Measurements from ENCODE around the gene TRIM45.

Gene TRIM45

DNA sequence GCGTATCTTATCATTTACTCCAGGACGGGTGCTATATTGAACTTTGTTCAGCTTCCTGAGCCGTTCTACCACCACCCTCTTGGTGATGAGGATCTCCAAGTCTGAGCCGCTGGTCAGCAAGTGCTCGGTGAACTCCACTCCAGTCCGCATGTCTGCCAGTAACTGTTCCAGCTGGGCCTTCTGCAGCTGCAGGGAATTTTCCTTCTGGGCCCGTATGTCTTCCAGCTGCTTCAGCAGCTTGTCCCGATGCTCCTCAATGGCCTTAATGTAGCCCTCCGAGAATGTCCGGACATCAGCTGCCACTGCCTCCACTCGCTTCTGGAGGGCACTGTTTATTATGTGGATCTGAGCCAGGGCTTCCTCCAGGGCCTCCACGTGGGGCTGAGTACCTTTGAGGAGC, 3.4 kb downstream of the TRIM45 start:
- no peak for TF ChIP-seq GATA2 (IDR thresholded peaks at IDR 0.05; ENCODE audit: low read depth, low read length)
- TF ChIP-seq GATA3 (IDR thresholded peaks at IDR 0.05; ENCODE audit: low read depth, low read length) = no peak

DNA sequence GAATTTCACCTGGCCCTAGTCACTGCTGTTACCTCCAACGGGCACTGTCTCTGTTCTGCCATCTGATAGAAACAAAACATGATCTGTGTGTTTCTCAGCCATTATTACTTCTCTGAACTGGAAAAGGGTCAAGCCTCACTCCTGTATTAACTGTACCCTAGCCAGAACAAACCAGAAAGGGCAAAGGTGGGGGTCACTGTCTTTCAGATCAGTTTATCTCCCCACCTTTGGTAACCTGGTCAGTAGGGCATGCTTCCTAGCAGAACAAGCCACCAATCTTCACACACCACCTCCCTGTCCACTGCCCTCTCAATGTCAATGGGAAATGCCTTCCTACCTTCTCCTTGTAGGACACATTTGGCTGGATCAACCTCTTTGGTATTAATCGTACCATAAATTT, 3.9 kb downstream of the TRIM45 start:
- TF ChIP-seq GATA3 (IDR thresholded peaks at IDR 0.05; ENCODE audit: low read depth, low read length) = no peak
- TF ChIP-seq GATA2 (IDR thresholded peaks at IDR 0.05; ENCODE audit: low read depth, low read length) = no peak

DNA sequence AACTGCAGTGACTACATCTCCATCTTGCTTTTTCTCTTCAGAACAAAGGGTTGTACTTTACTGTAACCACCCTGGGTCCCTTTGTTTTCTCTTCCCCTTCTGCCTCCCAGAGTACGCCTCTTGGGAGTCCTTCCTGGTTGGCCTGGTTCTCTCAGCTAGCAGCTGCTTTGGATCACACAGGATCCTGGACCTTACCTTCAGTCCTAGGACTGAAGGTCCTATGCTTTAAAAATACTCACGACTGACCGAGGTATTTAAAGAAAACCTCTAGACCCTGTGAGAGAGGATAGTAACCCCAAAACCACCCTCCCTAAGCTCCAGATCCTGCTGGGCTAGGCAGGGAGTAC, 4.8 kb downstream of the TRIM45 start:
- no peak for TF ChIP-seq GATA3 (IDR thresholded peaks at IDR 0.05; ENCODE audit: low read depth, low read length)

DNA sequence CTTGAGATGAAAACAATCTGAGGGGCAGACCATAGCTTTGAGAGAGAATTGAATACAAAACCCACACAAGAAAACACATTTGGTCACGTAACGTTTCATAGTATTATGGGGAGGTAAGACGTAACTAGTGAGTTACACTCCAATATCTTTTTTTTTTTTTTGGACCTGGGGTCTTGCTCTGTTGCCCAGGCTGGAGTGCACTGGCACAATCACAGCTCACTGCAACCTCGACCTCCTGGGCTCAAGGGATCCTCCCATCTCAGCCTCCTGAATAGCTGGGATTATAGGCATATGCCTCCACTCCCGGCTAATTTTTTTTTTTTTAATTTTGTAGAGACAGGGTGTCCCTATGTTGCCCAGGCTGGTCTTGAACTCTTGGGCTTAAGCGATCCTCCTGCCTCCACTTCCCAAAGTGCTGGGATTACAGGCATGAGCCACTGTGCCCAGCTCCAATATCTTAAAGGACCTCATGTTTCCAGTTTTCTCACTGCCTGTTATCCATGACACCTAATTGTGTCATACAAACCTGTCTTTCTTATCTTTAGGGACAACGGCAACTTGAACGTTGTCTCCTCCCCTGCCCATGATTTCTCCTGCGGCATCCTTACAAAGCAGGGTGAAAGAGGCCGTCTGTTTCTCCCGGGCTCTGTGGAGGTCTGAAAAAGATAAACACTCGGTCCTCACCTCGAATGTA, 5.3 kb downstream of the TRIM45 start:
- TF ChIP-seq GATA3 (IDR thresholded peaks at IDR 0.05; ENCODE audit: low read depth, low read length) (no peak), GATA2 (IDR thresholded peaks at IDR 0.05; ENCODE audit: low read depth, low read length) (no peak)

DNA sequence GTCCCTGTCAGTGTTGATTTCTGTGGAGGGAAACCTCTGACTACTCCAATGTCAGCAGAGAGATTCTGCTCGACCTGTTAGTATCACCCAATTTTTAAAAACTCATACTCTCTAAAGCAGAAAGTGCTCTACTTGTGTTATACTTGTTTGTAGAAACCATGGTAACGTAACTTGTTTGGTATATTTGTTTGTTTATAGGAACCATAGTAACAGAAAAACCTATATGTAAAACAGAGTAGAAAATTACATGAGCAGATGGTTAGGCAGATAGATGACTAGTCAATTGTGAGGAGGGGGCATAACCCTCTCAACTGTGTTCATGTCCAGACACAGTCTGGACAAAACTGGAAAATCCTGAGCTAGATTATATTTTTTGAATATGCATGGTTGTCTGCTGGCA, 6.7 kb downstream of the TRIM45 start:
- TF ChIP-seq GATA3 (IDR thresholded peaks at IDR 0.05; ENCODE audit: low read depth, low read length) = no peak
- no peak for TF ChIP-seq GATA2 (IDR thresholded peaks at IDR 0.05; ENCODE audit: low read depth, low read length)

DNA sequence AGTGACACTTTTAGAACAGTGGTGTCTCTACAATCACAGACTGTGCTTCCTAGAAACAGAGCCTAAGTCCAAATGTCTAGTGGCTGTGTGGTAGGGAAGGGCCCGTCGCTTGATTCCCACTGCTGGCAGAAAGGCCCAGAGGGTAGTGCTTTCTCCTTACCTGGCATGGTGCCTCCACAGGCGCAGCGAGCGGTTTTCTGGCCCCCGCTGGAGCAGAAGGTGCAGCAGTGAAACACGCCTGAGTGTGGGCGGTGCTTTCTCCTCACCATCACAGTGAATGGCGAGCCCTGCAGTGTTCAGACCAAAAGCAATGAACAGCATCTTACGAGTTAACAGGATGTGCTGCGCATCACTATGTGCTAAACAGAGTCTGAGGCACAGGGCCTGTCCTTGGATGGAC, 8.3 kb downstream of the TRIM45 start:
- TF ChIP-seq GATA2 (IDR thresholded peaks at IDR 0.05; ENCODE audit: low read depth, low read length) (no peak), GATA3 (IDR thresholded peaks at IDR 0.05; ENCODE audit: low read depth, low read length) (no peak)

DNA sequence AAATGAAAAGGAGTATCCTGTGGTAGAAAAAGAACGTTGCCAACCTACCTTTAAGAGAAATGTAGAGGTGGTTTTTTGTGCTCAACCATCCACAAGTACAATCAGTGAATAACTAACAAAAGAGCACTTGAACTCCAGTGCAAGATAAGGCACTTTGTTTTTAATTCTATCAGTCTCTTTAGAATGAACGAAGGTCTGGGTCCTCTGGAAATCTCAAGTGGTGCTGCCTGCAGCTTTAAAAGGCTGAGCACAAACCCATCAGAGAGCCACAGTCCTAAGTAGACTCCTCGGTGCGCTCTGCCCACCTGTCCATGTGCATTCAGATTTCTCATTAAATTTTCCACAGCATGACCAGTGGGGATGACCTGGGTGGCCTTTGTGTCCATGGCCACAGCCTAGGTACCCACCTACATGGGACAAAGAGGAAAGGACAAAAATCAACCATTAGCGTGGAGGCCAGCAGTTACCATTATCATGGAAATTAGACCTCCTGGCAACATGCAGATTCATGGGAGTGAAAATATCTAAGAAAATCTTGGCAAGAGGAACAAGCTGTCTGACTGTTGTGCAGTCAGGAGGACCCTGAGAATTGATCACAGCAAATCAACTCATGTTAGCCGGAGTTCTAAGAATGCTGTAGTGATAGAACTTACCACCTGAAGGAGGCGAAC, 9.4 kb downstream of the TRIM45 start:
- TF ChIP-seq GATA3 (IDR thresholded peaks at IDR 0.05; ENCODE audit: low read depth, low read length) (no peak), GATA2 (IDR thresholded peaks at IDR 0.05; ENCODE audit: low read depth, low read length) (no peak)

DNA sequence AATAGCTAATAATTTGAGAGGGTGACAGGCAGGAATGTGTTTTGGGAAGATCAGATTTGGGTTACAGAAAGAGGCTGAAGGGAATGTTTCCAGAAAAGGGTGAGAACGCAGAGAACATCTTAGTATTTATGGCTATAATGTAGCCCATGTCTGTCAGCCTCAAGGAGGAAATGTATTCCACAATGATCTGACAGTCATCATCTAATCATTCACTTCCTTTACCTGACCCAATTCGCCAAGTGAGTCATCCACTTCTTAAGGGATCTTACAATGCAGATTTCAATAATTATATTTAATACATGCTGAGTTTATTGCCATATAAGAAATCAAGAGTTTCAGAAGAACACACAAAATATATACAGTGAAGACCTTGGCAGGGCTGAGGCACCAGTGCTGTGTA, 10.8 kb downstream of the TRIM45 start:
- no peak for TF ChIP-seq GATA3 (IDR thresholded peaks at IDR 0.05; ENCODE audit: low read depth, low read length)
- TF ChIP-seq GATA2 (IDR thresholded peaks at IDR 0.05; ENCODE audit: low read depth, low read length) = no peak

DNA sequence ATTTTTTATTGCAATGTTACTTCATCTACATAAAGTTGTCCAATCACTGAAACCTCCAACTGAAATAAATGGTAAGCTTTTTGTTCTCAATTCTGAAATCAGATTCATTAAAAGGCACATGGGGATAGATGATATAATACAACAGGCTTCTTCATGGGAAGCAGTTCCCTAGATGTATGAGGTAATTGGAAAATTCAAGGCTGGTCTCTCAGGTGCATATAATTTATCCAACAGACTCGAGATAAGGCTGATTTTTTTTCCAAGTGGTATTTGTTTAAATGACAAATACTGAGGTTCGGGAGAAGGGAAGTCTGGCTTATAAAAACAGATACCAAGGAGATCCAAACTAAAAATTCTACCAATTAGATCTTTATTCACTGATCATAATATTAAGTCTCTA, 14.2 kb downstream of the TRIM45 start:
- TF ChIP-seq GATA2 (IDR thresholded peaks at IDR 0.05; ENCODE audit: low read depth, low read length) = no peak
- TF ChIP-seq GATA3 (IDR thresholded peaks at IDR 0.05; ENCODE audit: low read depth, low read length) = no peak

DNA sequence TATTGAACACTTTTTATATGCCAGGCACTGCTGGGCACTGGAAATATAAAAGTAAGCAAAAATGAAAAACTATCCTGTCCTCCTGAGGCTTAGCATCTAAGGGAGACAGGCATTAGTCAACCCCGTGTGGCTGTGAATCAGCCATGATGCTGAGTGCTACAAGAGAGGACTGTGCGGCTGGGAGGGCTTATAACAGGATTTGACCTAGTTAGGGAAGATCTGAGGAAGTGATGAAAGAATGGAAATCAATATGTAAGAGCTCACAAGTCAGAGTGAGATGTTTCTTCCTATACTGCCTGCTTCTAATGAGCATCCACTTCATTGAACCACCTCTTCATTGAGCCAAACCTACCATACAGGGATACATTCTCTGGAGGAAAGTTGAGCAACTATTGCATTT, 15.1 kb downstream of the TRIM45 start:
- TF ChIP-seq GATA2 (IDR thresholded peaks at IDR 0.05; ENCODE audit: low read depth, low read length) (no peak), GATA3 (IDR thresholded peaks at IDR 0.05; ENCODE audit: low read depth, low read length) (no peak)

DNA sequence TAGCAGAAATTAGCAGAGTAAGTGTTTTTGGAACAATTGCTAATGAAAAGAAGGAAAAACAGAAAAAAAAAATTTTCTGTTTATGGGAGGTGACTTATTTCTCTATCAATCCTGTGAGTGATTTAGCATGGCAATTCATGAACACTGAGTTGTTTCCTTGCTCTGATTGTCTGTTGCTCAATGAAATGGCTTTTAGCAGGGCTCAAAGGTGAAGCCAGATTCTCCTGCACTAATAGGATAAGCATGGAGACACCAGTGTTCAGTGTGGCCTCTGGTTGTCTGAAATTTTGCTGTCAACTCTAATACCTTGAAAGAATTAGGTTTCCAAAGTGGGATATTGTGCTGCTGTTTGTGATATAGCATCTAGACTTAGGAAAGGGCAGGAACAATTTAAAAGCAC, 15.8 kb downstream of the TRIM45 start:
- TF ChIP-seq GATA2 (IDR thresholded peaks at IDR 0.05; ENCODE audit: low read depth, low read length) (no peak), GATA3 (IDR thresholded peaks at IDR 0.05; ENCODE audit: low read depth, low read length) (no peak)

DNA sequence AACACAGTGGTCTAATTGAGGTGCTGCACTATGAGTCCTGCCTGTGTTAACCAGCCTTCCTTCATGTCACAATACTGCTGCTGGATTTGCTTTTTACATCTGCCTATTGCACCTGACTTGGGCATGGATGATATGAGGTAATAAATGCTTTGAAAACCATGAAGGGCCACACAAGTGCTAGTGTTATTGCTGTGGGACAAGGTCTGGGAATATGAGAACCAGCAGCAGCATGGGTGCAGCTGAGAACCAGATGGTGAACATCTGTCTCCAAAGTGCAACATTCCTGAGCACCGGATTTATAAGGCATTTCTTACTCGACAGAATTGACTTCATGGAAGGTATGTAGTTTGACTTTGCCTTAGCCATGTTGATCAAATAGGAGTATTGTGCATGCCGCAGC, 16.6 kb downstream of the TRIM45 start:
- TF ChIP-seq GATA3 (IDR thresholded peaks at IDR 0.05; ENCODE audit: low read depth, low read length) (no peak), GATA2 (IDR thresholded peaks at IDR 0.05; ENCODE audit: low read depth, low read length) (no peak)

DNA sequence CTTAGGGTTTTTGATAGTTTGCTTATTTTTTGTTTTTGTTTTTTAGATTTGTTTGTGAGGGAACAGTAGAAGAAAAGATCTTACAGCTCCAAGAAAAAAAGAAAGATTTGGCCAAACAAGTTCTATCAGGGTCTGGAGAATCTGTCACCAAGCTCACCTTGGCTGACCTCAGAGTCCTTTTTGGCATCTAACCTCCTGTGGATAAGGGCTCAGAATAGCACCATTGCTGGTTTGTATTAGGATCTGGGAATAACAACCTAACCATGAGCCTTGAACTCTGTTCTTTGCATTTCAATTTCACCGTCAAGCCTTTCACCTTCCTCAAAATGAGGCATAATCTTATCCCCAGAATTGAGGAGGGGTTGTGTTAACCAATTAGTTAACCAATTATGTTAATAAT, 20.2 kb downstream of the TRIM45 start:
- no peak for TF ChIP-seq GATA2 (IDR thresholded peaks at IDR 0.05; ENCODE audit: low read depth, low read length)
- no peak for TF ChIP-seq GATA3 (IDR thresholded peaks at IDR 0.05; ENCODE audit: low read depth, low read length)

DNA sequence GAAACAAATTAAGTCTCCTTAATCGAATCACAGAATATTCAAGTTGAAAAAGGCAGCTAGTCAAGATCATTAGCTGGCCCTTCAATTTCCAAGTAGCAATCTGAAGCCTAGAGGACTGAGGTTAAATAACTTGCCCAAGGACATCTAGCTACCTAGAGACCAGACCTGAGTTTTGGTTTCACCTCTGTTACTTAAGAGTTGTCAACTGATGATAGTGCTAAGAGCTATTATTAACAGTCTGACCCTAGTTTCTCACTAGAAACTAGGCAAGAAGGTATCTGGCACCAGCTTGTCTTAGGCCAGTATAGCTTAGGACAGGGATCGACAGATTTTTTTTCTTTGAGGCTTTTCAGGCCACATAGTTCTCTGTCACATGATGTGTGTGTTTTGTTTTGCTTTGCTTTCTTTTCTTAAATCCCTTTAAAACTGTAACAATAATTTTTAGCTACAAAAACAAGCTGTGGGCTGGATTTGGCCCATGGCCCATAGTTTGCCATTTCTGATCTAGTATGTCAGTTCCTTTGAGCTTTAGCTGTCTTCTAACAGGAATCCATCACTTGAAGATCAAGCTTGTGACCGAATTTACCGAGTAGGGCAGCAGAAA, 23.2 kb downstream of the TRIM45 start:
- no peak for TF ChIP-seq GATA2 (IDR thresholded peaks at IDR 0.05; ENCODE audit: low read depth, low read length)
- no peak for TF ChIP-seq GATA3 (IDR thresholded peaks at IDR 0.05; ENCODE audit: low read depth, low read length)

DNA sequence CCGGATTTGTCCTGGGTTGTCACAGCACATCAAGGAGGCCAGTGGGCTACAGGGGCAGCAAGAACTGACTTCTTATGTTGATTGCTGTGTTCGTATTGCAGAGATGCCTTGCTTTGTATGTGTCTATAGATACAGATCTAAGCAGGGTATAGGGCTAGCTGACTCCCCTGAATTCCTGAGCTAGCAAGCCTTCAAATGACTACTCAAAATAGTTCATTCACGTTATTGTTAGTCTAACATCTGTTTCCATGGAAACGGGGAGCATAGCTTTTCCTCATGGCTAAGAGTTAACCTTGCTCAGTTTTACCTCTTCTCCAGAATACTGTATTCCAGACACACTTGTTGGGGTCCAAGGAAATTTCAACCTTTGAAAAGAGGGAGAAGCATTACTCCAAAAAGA, 24.1 kb downstream of the TRIM45 start:
- TF ChIP-seq GATA3 (IDR thresholded peaks at IDR 0.05; ENCODE audit: low read depth, low read length) (no peak), GATA2 (IDR thresholded peaks at IDR 0.05; ENCODE audit: low read depth, low read length) (no peak)
